ENCODE data around the gene PAWR. TPM values are rescaled to one million over a fixed set of nuclear protein-coding genes. Genes with fewer than 3 reads are reported as not detected.

PAWR gene
- total RNA-seq, 1 experiment from 2014 or later, result 176 TPM

GRCh38 chr12:79535751-79536150, 155.0 kb downstream of the PAWR start:
- no peak overlapping the region for H4K5ac ChIP-seq (ENCODE audit: insufficient read length, low read depth, low read length)
- Mint-ChIP-seq H3K36me3 (ENCODE audit: insufficient read depth in 1 of 3, low read depth in 3 of 3) (peaks cover 3 to 15% (median 14%) of the 10 kb centered on the region in 3 experiments; a peak in 6 of 7 replicates), H3K27me3 (ENCODE audit: low read depth) (no peaks in the 10 kb centered on the region), H3K4me3 (no peak overlapping the region), H3K9me3 (peaks cover 4 to 8% of the 10 kb centered on the region in 2 experiments), H3K4me1 (peaks cover 28 to 33% of the 10 kb centered on the region in 2 experiments), H3K27ac (no peak overlapping the region)
- H3K4ac ChIP-seq (ENCODE audit: low read depth, low read length), result no peak overlapping the region
- H3K9ac ChIP-seq (ENCODE audit: extremely low read depth, insufficient read length, low read length), result no peak overlapping the region
- no peak overlapping the region for H3K27ac ChIP-seq (ENCODE audit: insufficient read length, low read depth, low read length)
- WGBS (ENCODE audit: extremely low coverage, insufficient read length, low lambda C conversion rate), result no CpG with 5 or more reads among the region's 2 CpGs
- H4K91ac ChIP-seq (ENCODE audit: insufficient read length, low read depth, low read length), result no peak overlapping the region
- H3K23me2 ChIP-seq (ENCODE audit: insufficient read length, low read depth, low read length, poor library complexity, severe bottlenecking), result no peaks in the 10 kb centered on the region
- H4K20me1 ChIP-seq (ENCODE audit: control insufficient read depth, insufficient read depth, insufficient read length), result no peaks in the 10 kb centered on the region
- no peak overlapping the region for H2AK5ac ChIP-seq (ENCODE audit: insufficient read length, low read length)
- H3K79me2 ChIP-seq (ENCODE audit: insufficient read depth, low read length), result no peaks in the 10 kb centered on the region
- H3K79me1 ChIP-seq (ENCODE audit: insufficient read depth, low read depth, low read length, poor library complexity, severe bottlenecking), result no peaks in the 10 kb centered on the region
- DNase-seq, result no peak
- H3K23ac ChIP-seq (ENCODE audit: insufficient read length, low read depth, low read length), result no peak overlapping the region
- no peak overlapping the region for H2AFZ ChIP-seq (ENCODE audit: low read length)
- H4K8ac ChIP-seq (replicated peaks; ENCODE audit: insufficient read length, low read depth, low read length), result no peak overlapping the region
- no peak overlapping the region for H2BK15ac ChIP-seq (ENCODE audit: low read depth, low read length)
- H2BK5ac ChIP-seq (ENCODE audit: insufficient read length, low read length), result no peak overlapping the region
- no peak overlapping the region for H3T11ph ChIP-seq (ENCODE audit: low read length)
- no peak for TF ChIP-seq CTCF (conservative IDR thresholded peaks at IDR 0.05)
- no peak overlapping the region for H3K18ac ChIP-seq (ENCODE audit: insufficient read length, low read depth, low read length)
- H2BK120ac ChIP-seq (ENCODE audit: low read depth, low read length, poor library complexity, severe bottlenecking), result no peak overlapping the region
- H3K14ac ChIP-seq (ENCODE audit: insufficient read depth, low read length), result no peak overlapping the region
- no peaks in the 10 kb centered on the region for H3K9me3 ChIP-seq (ENCODE audit: control insufficient read depth, low read depth, low read length)
- no peak overlapping the region for H3K4me2 ChIP-seq (ENCODE audit: insufficient read depth, insufficient read length, low read length)
- no peak overlapping the region for H2BK20ac ChIP-seq (ENCODE audit: low read depth, low read length, poor library complexity, severe bottlenecking)
- H3K4me1 ChIP-seq (ENCODE audit: insufficient read depth, low read length), result peaks cover 6% of the 10 kb centered on the region; the same call in 1 of the 2 replicates
- no peaks in the 10 kb centered on the region for H3K27me3 ChIP-seq (ENCODE audit: insufficient read depth, low read length)
- no peak overlapping the region for H2BK12ac ChIP-seq (ENCODE audit: insufficient read length, low read depth, low read length)
- H3K56ac ChIP-seq (ENCODE audit: insufficient read length, low read depth, low read length), result no peak overlapping the region

Other genes starting within 250 kb of the PAWR start
- gene PPP1R12A, start 244.1 kb upstream of the PAWR start, total RNA-seq (2021), result 93.5 and 96.7 TPM in 2 replicates